Anterior cingulate cortex (tissue), 58 donors: ENCODE measurements around the gene PITPNC1.
A peak's percentile ranks its signal among the peaks of the same experiment; 100 is the strongest.
"Not testable (repeated sequence)": the region's sequence is repeated elsewhere in the genome, so short reads cannot be mapped to it uniquely, and the experiment has no call there.

Experiments
- DNase-seq, 58 donors: peaks; one replicate each; lab custom pipeline; 2025; lab: John Stamatoyannopoulos, UW

PITPNC1 gene

GRCh38 chr17:67427424-67427823, 50.3 kb downstream of the PITPNC1 start:
- DNase-seq, result peak in 1 of 58 donors; percentile 3

DNA sequence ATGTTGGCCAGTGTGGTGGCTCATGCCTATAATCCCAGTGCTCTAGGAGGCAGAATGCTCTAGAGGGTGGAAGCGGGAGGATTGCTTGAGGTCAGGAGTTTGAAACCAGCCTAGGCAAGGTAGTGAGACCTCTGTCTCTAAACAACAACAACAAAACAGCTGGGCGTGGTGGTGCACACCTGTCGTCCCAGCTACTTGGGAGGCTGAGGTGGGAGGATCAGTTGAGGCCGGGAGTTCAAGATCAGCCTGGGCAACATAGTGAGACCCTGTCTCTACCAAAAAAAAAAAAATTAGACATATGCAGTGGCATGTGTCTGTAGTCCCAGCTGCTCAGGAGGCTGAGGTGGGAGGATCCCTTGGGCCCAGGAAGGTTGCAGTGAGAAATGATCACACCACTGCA, 53.4 kb downstream of the PITPNC1 start:
- DNase-seq, result not testable (repeated sequence)

DNA sequence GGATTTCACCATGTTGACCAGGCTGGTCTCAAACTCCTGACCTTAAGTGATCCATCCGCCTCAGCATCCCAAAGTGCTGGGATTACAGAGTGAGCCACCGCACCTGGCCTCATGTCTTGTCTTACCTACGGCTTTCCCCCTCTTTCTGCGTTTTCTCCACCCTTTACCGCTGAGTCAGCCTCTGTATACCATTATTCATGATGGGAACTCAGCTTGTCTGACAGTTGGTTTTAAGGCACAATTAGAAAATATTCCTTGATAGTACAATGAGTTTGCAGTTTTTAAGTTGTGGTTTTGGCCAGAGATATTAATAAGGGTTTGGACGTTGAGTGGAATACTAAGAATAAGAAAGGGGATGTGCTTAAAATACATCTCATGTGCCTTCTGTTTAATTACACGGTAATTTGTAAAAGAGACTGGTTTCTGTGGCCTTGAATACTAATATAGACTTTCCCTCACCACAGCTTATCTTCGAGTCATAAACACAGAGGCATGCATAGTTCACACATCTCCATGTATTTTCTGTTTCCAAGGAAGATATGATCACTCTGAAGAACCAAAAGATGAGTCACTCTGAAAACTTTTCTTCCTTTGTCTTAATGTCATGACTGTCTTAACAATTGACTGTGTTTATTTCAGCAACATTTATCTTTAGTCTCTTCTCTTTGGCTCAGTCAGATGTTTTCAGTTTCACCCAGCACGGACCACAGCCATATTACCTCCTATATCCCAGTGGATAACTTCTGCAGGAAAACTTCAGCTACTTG, 54.4 kb downstream of the PITPNC1 start:
- DNase-seq, result no peak

DNA sequence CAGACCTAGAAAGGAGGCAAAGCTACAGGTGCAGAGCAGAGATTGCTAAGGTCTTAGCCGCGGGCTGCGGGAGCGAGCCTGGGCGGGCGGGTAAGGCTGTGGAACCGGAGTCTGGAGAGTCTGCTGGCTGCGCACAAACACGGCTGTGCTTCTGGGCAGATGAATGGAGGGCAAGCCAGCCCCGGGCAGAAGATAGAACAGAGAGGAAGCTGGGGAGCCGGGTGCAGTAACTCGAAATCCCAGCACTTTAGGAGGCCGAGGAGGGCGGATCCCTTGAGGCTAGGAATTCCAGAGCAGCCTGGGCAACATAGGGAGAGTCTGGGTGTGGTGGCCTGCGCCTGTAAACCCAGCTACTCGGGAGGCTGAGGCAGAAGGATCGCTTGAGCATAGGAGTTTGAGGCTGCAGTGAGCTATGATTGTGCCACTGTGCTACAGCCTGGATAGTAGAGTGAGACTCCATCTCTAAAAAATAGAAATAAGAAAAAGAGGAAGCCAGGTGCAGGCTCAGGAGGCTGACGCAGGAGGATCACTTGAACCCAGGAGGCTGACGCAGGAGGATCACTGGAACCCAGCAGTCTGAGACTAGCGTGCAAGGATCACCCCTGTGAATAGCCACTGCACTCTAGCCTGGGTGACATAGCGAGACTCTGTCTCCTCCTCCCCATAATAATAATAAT, 56.3 kb downstream of the PITPNC1 start:
- no peak for DNase-seq

GRCh38 chr17:67434061-67434525, 57.0 kb downstream of the PITPNC1 start:
- peak in 1 of 58 donors; percentile 4 for DNase-seq

DNA sequence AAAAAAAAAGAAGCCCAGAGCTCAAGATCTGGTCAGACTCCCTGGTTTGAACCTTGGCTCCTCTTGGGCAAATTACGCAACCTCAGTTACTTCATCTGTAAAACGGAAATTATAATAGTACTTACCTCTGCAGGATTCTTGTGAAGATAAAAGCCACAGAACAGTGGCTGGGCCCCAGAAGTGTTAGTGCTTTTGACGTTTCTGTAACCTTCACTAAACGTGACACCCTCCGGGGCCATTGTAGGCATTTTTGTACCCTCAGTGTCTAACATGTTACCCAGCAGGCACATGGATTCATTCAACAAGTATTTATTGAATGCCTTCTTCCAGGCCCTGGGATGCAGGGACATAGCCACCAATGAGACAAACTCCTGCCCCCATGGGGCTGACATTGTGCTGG, 58.0 kb downstream of the PITPNC1 start:
- DNase-seq, result no peak

DNA sequence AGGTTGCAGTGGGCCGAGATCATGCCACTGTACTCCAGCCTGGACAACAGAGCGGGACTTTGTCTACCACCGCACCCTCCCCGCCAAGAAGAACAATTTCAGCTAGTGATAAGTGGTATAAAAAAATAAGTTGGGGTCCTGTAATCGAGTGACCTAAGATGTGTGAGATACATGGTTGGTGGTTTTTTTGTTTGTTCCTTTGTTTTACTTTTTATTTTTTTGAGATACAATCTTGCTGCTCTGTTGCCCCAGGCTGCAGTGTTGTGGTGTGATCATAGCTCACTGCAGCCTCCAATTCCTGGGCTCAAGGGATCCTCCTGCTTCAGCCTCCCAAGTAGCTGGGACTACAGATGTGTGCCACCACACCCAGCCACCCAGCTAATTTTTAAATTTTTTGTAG, 58.7 kb downstream of the PITPNC1 start:
- no peak for DNase-seq

DNA sequence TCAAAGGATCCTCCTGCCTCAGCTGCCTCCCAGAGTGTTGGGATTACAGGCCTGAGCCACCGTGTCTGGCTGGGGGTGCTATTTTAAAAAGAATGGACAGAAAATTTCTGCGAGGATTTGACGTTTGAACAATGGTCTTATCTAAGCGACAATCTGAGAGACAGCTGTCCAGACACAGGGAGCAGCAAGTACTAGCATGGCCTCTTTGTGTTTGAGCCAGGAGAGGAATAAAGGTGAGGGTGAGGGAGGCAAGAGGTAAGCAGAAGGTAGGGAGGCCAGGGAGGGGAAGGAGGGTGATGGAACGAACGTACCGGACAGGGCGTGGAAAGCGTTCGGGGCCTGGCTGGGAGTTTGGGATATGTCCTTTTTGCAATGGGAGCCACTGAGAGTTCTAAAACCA, 59.2 kb downstream of the PITPNC1 start:
- DNase-seq, result no peak

DNA sequence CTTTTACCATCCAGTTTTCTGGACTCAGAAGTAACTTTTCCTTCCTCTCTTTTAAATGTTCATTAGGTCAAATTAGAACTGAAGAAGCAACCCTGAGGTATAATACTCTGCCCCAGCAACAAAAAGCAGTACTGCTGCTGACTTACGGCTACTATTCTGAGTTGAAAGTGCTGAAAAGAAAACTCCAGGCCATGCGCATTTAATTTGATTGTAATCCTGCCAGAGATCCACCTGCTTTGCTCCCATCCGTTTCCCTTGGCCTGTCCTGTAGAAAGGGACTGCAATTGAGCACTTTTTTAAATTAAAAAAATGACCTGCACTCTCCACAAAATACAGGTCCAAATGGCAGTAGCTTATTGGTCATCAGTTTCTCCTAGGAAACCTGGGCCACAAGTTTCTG, 61.6 kb downstream of the PITPNC1 start:
- no peak for DNase-seq

DNA sequence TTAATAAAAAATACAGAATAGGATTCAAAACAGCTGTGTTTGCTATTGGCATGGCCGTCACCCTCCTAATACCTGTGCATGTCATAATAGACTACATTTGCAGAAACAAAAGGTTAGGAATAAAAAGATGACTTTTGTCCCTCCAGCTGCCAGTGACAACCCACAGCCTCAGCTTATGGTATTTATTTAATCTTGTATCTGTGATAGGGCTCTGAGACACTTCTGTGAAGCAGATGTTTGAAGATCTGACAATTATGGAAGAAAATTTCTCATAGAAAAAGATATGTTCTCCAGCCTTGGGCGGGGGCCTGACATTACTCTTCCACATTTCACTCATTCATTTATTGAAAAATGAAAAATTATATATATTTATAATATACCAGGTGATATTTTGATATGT, 62.2 kb downstream of the PITPNC1 start:
- DNase-seq, result no peak

GRCh38 chr17:67440277-67441051, 63.4 kb downstream of the PITPNC1 start:
- no peak for DNase-seq

DNA sequence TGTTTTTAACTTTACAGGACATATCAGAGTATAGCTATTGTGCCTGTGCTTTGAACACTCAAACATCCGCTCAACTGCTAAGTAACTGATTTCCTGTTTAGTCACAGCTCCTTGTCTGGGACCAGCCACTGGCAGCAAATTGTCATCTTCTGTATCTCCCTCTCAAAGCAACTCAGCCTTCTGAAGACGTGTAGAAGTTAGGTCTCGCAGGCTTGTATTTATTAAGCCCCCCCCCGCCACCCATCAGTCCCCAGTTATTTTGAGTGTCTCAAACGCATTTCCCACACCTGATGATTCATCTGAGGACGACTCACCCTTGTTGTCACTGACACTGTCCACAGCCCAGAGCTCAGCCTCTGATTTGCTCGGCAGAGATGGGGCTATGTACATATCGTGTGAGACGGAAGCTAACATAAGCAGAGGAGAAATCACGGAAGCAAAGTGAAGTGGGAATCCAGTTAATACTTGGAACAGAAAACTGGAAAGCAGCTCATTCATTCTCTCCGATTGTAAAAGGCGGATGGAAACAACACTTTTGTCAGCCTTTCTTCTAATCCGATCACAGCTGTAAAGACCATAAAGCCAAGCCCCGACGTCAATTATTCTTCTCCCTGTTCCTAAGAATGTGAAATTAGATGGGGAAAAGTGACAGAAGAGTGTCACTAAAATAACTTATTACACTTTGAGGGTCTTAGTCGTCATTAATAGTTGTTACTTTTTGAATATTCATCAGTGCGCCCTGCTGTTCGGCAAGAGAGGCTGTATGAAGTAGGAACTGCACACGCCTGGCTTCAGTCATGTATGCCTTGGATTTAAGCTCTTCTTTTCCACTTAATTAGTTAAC, 64.2 kb downstream of the PITPNC1 start:
- DNase-seq, result peak in 3 of 58 donors; percentile 13 to 17 (median 14)

- no peak for DNase-seq
These were observed 64.8 kb downstream of the PITPNC1 start for GRCh38 chr17:67441896-67442219.

DNA sequence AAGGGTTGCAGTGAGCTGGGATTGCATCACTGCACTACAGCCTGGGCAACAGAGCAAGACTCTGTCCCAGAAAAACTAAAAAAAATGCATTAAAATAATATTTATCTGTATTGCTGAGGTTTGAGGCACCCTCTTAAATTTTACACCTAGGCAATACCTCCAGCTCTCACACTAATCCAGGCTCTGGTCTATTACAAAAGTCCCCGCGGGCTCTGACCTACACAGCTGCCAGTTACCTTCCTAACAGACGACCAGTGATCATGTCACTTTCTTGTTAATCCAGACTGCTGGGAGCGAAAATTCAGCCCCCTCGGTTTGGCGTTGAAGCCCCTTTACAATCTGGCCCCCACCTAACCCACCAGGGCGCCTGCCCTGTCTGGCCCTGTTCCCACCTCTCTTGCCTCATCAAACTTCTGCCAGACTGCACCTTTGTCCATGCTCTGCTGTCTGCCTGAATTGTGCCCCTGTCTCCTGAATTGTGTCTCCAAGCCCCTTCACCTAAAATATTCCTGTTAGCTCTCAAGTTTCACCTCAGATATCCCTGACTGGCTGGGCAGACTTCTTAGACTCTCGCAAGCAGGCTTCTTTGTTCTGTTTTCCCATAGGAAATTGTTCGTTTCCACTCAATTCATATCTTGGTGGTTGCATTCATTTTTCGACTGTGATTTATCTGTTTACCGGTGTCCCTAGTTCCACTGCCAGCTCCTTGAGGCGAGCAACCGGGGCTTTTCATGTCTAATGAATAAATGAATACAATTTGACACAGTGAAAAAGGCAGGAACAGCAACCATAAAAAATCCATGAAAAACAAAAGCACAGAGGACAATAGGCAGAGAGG, 65.9 kb downstream of the PITPNC1 start:
- DNase-seq, result no peak

DNA sequence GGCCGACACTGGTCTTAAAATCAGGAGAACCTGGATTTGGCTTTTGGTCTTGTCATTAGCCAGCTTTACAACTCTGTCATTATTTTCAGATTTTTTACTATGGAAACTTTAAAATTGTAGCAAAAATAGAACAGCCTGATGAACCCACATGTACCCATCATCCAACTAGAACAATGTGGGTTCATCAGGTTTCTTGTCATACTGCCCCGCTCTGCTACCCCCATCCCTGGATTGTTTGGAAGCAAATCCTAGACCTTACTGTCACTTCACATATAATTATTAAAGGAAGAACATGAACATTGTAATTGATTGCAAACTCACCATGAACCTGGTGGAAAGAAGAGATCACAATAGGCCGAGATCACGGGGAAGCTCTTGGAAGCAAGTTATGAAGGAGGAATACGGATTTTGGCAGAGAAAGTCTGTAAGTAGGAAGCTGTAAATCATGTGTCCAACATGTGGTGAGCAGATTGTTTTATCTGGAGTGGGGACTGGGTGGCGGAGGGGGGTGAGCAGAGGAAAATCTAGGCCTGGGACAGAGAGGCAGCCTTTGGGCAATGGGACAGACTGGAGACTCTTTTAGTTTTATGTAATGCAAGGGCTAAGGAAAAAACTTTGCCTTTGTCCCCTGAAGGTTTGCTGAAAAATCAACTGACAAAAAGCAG, 67.0 kb downstream of the PITPNC1 start:
- no peak for DNase-seq

GRCh38 chr17:67448449-67448848, 71.4 kb downstream of the PITPNC1 start:
- no peak for DNase-seq

DNA sequence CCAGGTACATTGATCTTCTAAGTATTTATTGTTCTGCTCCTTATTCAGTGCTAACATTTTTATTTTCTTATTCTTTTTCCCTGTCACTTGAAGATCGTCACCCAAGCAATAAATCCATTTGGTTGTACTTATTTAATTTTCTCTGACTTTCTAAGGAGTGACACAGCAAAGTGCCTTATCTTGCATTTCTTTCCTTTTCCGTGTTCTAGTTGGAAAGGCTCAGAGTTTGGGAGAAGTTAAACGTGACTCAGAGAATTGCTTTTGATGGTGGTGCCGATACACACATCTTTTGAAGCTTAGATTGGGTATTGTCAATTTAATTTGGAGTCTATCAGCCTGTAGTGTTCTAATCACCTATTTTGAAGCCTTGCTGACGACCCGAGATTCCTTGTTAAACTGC, 72.0 kb downstream of the PITPNC1 start:
- no peak for DNase-seq

DNA sequence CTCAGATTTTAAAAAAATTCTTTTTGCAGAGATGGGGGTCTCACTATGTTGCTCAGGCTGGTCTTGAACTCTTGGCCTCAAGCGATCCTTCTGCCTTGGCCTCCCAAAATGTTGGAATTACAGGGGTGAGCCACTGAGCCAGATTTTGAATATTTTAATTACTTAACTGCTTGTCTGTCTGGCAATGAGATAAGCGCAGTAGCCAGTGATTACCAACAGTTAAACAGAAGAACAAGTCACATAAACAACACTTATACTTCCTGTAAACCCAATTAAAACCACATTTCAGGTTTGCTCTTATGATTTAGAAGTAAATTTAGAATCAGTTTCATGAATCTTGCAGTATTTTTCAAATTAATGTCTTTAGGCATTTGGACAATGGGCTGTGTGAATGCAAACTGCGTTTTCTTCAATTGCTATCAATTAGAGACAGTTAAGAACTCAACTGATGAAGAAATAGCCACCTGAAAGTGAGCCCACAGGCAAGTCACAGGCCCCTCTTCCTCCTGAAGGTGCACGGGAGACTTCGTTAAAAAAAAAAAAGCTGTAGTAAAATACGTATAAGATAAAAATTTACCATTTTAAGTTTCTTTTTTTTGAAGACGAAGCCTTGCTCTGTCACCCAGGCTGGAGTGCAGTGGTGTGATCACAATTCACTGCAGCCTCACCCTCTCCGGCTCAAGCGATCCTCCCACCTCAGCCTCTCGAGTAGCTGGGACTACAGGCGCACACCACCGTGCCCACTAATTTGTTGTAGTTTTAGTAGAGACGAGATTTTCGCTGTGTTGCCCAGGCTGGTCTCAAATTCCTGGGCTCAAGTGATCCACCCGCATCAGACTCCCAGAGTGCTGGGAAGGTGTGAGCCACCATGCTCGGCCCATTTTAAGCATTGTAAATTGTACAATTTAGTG, 73.0 kb downstream of the PITPNC1 start:
- DNase-seq, result no peak
